GM12878 (cell line): ENCODE data around the gene PDS5A. TPM values are rescaled to one million over a fixed set of nuclear protein-coding genes. Genes with fewer than 3 reads are reported as not detected.

Experiments used
- ATAC-seq: fragments of 200-7000 bp; cut with Tn5 transposase; 3 replicates; pipeline ENCODE4 v1.9.1; 2020; ENCODE audit warnings: mild to moderate bottlenecking, moderate library complexity
- BruUV-seq: library from RNA; stranded (reverse); fragments of 400-500 nt; replicated peaks from 2 replicates; lab custom pipeline; 2021; lab: Mats Ljungman, UMichigan
- CTCF ChIA-PET: fragments of 300-600 bp; sonication (Branson Sonifier 250); formaldehyde crosslinking; extraction: SDS; loops from one replicate; lab custom pipeline; 2021; ENCODE audit warnings: inconsistent platforms; lab: Yijun Ruan, JAX
- POLR2A ChIA-PET: fragments of 350-600 bp; formaldehyde crosslinking; extraction: SDS; loops from one replicate; lab custom pipeline; 2021; ENCODE audit warnings: inconsistent platforms; lab: Charles Lee
- RAD21 ChIA-PET: fragments of 300-600 bp; sonication (Branson Sonifier 250); formaldehyde crosslinking; loops from one replicate; lab custom pipeline; 2023; ENCODE audit warnings: antibody characterized with exemption; ENCODE audit not compliant: unreplicated experiment; lab: Charles Lee
- SMC1A ChIA-PET: fragments of 300-600 bp; sonication (Branson Sonifier 250); formaldehyde crosslinking; loops from one replicate; lab custom pipeline; 2023; ENCODE audit not compliant: unreplicated experiment, uncharacterized antibody; lab: Charles Lee
- DNase-seq: peaks from one replicate; pipeline ENCODE4 v3.0.0-alpha.2; 2011; ENCODE audit warnings: low read depth, low spot score
- FAIRE-seq: peaks from 3 replicates; lab custom pipeline; 2011; peaks lifted over from hg19 to GRCh38; lab: Jason Lieb, UNC
- H2AFZ ChIP-seq: 2 replicates; pipeline ENCODE4 v1.6.0; 2011; ENCODE audit warnings: low read depth, low read length, control low read depth; ENCODE audit not compliant: control insufficient read depth
- H3K27ac ChIP-seq: 2 replicates; pipeline ENCODE4 v1.5.1; 2011; ENCODE audit warnings: control low read depth; ENCODE audit not compliant: control insufficient read depth, insufficient read depth
- H3K27me3 ChIP-seq, 2 experiments: replicated peaks in 1 of 2; 2 replicates each; pipeline versions ENCODE4 v1.6.0 to v1.6.1; 2011; ENCODE audit warnings: low read length in 1 of 2; ENCODE audit not compliant: control insufficient read depth in 2 of 2, insufficient read depth in 2 of 2
- H3K36me3 ChIP-seq, 2 experiments: 2 replicates each; pipeline ENCODE4 v1.5.1; 2011; ENCODE audit warnings: low read length in 1 of 2; ENCODE audit not compliant: control insufficient read depth in 2 of 2, insufficient read depth in 2 of 2
- H3K4me1 ChIP-seq: 2 replicates; pipeline ENCODE4 v1.6.1; 2011; ENCODE audit warnings: mild to moderate bottlenecking, low read length, moderate library complexity, mixed read lengths; ENCODE audit not compliant: control insufficient read depth, insufficient read depth
- H3K4me2 ChIP-seq: 2 replicates; pipeline ENCODE4 v1.6.0; 2011; ENCODE audit warnings: control low read depth; ENCODE audit not compliant: control insufficient read depth, insufficient read depth
- H3K4me3 ChIP-seq: fragments of 200-600 bp; sonication (generic); 2 replicates; pipeline ENCODE4 v1.5.1; 2016
- H3K79me2 ChIP-seq: 2 replicates; pipeline ENCODE4 v1.6.0; 2011; ENCODE audit warnings: low read length; ENCODE audit not compliant: control insufficient read depth, insufficient read depth
- H3K9ac ChIP-seq: 2 replicates; pipeline ENCODE4 v1.8.0; 2011; ENCODE audit warnings: low read length, control low read depth, mixed read lengths; ENCODE audit not compliant: control insufficient read depth, insufficient read depth
- H3K9me3 ChIP-seq: replicated peaks from 3 replicates; pipeline ENCODE4 v1.5.1; 2011; ENCODE audit warnings: mild to moderate bottlenecking, low read length; ENCODE audit not compliant: control insufficient read depth, insufficient read depth
- H4K20me1 ChIP-seq: 2 replicates; pipeline ENCODE4 v1.6.0; 2011; ENCODE audit not compliant: control insufficient read depth, insufficient read depth
- EZH2 ChIP-seq: IDR thresholded peaks from 2 replicates; pipeline ENCODE4 v1.6.1; 2012; ENCODE audit warnings: low read depth, mild to moderate bottlenecking, control low read depth, inconsistent platforms, low read length, borderline replicate concordance; ENCODE audit not compliant: control insufficient read depth
- NFYB ChIP-seq: IDR thresholded peaks from 2 replicates; pipeline ENCODE4 v1.6.1; 2011; ENCODE audit warnings: low read depth, mild to moderate bottlenecking, low read length, improper control_type of control experiment, moderate library complexity; ENCODE audit not compliant: insufficient read depth
- RB1 ChIP-seq: fragments of 450-650 bp; formaldehyde crosslinking; IDR thresholded peaks from 2 replicates; pipeline ENCODE4 v1.6.1; 2017; ENCODE audit warnings: mild to moderate bottlenecking, borderline replicate concordance
- SREBF2 ChIP-seq: IDR thresholded peaks from 2 replicates; pipeline ENCODE4 v1.6.1; 2012; ENCODE audit warnings: mild to moderate bottlenecking, low read length
- ZNF217 ChIP-seq: fragments of 450-650 bp; IDR thresholded peaks from 2 replicates; pipeline ENCODE4 v1.6.1; 2017; ENCODE audit warnings: antibody characterized with exemption, mild to moderate bottlenecking
- in situ Hi-C: fragments of 300-500 bp; cut with MboI; formaldehyde crosslinking; loops from 9 replicates; pipeline ENCODE4 v1.14.3; 2018; ENCODE audit warnings: mixed read lengths
- intact Hi-C: fragments of 100-400 bp; cut with micrococcal nuclease; formaldehyde crosslinking; loops from one replicate; pipeline ENCODE4 v1.14.2; 2022; ENCODE audit not compliant: unreplicated experiment
- polyA plus RNA-seq, 11 experiments: library from polyadenylated mRNA; depleted of rRNA in 4 of 11; unstranded in 6 of 11; stranded (reverse) in 5 of 11; fragments of >200 nt; fragmentation: Nextera tagmentation in 4 of 11; fragmentation: Illumina TruSeq in 1 of 11; extraction: Ambion mirVana in 4 of 11; extraction: Trizol in 1 of 11; gene quantifications; 1 replicate in 1 of 11; 2 replicates in 10 of 11; pipeline versions ENCODE4 v1.2.1 to v1.2.3, GENCODE V29; 2011 to 2016; ENCODE audit warnings: inconsistent platforms in 2 of 11, missing spikeins in 2 of 11, low read depth in 1 of 11
- total RNA-seq, 4 experiments: library from RNA; depleted of rRNA in 3 of 4; stranded (reverse); fragments of >200 nt in 3 of 4; fragmentation: Illumina TruSeq in 1 of 4; extraction: Trizol in 1 of 4; gene quantifications; 2 replicates each; pipeline versions ENCODE4 v1.2.1 to v1.2.3, GENCODE V29; 2013 to 2021
- TF ChIP-seq, protein P1 (sequence below): fragments of 150-350 bp; IDR thresholded peaks from 2 replicates; pipeline ENCODE4 v1.6.1; 2016; ENCODE audit warnings: low read depth, low read length
- TF ChIP-seq, protein P2 (sequence below): IDR thresholded peaks from 2 replicates; pipeline ENCODE4 v1.6.1; 2011; ENCODE audit warnings: low read depth, low read length, improper control_type of control experiment, borderline replicate concordance

Gene PDS5A
- total and polyA plus RNA-seq, 10 of the 15 experiments (the other 5 are each of a cell fraction or from before 2014, with no cell fraction given): 13.7 to 69.7 (median 52.3) TPM

DNA sequence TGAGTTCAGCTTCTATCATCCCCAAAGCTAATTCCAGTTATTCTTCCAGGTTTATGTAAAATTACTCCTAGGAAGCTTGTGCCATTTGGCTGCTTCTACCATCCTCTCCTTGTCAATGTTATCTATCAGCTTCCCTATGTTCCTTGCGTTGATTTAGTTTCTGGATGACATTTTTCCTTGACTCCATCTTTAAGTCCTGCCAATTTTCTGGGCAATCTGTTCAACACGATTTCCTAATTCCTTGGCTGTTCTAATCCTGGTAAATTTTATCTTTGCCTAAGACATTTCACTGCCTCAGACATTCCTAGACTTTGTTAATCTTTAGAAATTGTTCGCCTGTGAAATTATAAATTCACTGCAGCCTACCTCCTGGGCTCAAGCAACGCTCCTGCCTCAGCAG, 125.1 kb downstream of the PDS5A start (continued):
- TF ChIP-seq, protein P1, sequence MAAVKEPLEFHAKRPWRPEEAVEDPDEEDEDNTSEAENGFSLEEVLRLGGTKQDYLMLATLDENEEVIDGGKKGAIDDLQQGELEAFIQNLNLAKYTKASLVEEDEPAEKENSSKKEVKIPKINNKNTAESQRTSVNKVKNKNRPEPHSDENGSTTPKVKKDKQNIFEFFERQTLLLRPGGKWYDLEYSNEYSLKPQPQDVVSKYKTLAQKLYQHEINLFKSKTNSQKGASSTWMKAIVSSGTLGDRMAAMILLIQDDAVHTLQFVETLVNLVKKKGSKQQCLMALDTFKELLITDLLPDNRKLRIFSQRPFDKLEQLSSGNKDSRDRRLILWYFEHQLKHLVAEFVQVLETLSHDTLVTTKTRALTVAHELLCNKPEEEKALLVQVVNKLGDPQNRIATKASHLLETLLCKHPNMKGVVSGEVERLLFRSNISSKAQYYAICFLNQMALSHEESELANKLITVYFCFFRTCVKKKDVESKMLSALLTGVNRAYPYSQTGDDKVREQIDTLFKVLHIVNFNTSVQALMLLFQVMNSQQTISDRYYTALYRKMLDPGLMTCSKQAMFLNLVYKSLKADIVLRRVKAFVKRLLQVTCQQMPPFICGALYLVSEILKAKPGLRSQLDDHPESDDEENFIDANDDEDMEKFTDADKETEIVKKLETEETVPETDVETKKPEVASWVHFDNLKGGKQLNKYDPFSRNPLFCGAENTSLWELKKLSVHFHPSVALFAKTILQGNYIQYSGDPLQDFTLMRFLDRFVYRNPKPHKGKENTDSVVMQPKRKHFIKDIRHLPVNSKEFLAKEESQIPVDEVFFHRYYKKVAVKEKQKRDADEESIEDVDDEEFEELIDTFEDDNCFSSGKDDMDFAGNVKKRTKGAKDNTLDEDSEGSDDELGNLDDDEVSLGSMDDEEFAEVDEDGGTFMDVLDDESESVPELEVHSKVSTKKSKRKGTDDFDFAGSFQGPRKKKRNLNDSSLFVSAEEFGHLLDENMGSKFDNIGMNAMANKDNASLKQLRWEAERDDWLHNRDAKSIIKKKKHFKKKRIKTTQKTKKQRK: no peak
- TF ChIP-seq NFYB (no peak), SREBF2 (no peak), EZH2 (no peak), ZNF217 (no peak)

DNA sequence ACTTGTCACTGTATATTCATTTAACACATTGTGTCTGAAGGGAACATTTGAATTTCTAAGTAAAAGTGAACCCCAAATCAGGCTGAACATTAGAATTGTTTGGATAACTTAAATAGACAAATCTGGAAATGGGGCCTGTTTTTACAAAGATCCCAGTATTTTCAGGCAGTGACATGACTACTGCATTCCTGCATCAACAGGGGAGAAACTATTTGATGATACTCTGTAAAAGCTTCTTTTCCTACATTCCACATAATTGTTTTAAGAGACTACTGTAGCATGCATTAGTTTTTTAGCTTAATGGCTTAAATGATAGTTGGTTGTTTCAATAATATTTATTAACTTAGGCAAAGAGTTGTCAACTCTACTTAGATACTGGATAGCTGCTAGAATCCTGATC, 127.0 kb downstream of the PDS5A start:
- Histone ChIP-seq H3K79me2 (no peaks in the 10 kb centered on the region), H3K9ac (no peak overlapping the region), H3K4me3 (no peak overlapping the region), H3K36me3 (peaks cover 2 to 29% of the 10 kb centered on the region in 2 experiments; a peak in 2 of 4 replicates), H3K4me1 (no peaks in the 10 kb centered on the region), H3K27me3 (no peaks in the 10 kb centered on the region), H3K4me2 (no peak overlapping the region), H3K27ac (no peak overlapping the region), H2AFZ (no peak overlapping the region), H3K9me3 (peaks cover 2% of the 10 kb centered on the region)
- POLR2A ChIA-PET: no interaction called here
- intact Hi-C loops: no loop called here
- no TSS peak for BruUV-seq
- DNase-seq (no peak), FAIRE-seq (no peak)
- in situ Hi-C loops: no loop called here
- no peak for TF ChIP-seq RB1
- TF ChIP-seq, protein P2, sequence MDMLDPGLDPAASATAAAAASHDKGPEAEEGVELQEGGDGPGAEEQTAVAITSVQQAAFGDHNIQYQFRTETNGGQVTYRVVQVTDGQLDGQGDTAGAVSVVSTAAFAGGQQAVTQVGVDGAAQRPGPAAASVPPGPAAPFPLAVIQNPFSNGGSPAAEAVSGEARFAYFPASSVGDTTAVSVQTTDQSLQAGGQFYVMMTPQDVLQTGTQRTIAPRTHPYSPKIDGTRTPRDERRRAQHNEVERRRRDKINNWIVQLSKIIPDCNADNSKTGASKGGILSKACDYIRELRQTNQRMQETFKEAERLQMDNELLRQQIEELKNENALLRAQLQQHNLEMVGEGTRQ: no peak
- TF ChIP-seq, all 136 proteins: peak for 0
- ChIA-PET RAD21 (interaction anchor here (0.6 to 1.2 kb wide), 2 partner anchors 46 to 381 kb away, joined by 3 to 4 read pairs; no protein-coding TSS in a partner anchor), CTCF (interaction anchor here (0.6 to 1.5 kb wide), 3 partner anchors 13 to 937 kb away, joined by 3 to 5 read pairs (median 3); no protein-coding TSS in a partner anchor), SMC1A (interaction anchor here (0.7 to 1.2 kb wide), 4 partner anchors 13 to 144 kb away, joined by 3 read pairs; no protein-coding TSS in a partner anchor)
- H4K20me1 ChIP-seq: no peaks in the 10 kb centered on the region
- no peak for ATAC-seq
